IMR-90 (cell line): ENCODE results near the gene COTL1. TPM values are rescaled to one million over a fixed set of nuclear protein-coding genes. Genes with fewer than 3 reads are reported as not detected.

Source experiments
- ATAC-seq: fragments of 200-7000 bp; cut with Tn5 transposase; 2 replicates; pipeline ENCODE4 v1.9.1; 2020; ENCODE audit warnings: low read depth, mild to moderate bottlenecking, moderate library complexity
- BruUV-seq: library from RNA; stranded (reverse); fragments of 400-500 nt; replicated peaks from 2 replicates; lab custom pipeline; 2021; lab: Mats Ljungman, UMichigan
- CTCF ChIA-PET: fragments of 300-600 bp; formaldehyde crosslinking; extraction: SDS; loops from one replicate; lab custom pipeline; 2021; ENCODE audit warnings: antibody characterized with exemption; lab: Yijun Ruan, JAX
- POLR2A ChIA-PET: fragments of 300-600 bp; sonication (Branson Sonifier 250); formaldehyde crosslinking; loops from one replicate; lab custom pipeline; 2022; ENCODE audit warnings: antibody characterized with exemption; ENCODE audit not compliant: unreplicated experiment; lab: Charles Lee
- DNase-seq: peaks from one replicate; pipeline ENCODE4 v3.0.0; 2013
- H2AFZ ChIP-seq: replicated peaks from 2 replicates; pipeline ENCODE3; 2013; ENCODE audit warnings: low read length, mild to moderate bottlenecking; ENCODE audit not compliant: poor library complexity
- H2AK5ac ChIP-seq: 2 replicates; pipeline ENCODE4 v1.6.1; 2013; ENCODE audit warnings: low read depth, low read length, inconsistent platforms
- H2AK9ac ChIP-seq: replicated peaks from 2 replicates; pipeline ENCODE3; 2013; ENCODE audit warnings: mild to moderate bottlenecking, low read depth, low read length, moderate library complexity; ENCODE audit not compliant: poor library complexity
- H2BK120ac ChIP-seq: 2 replicates; pipeline ENCODE4 v1.6.1; 2013; ENCODE audit warnings: low read depth, low read length, inconsistent platforms
- H2BK15ac ChIP-seq: 3 replicates; pipeline ENCODE4 v1.6.1; 2013; ENCODE audit warnings: low read depth, low read length, inconsistent platforms
- H2BK20ac ChIP-seq: 2 replicates; pipeline ENCODE4 v1.6.1; 2013; ENCODE audit warnings: low read depth, mild to moderate bottlenecking, inconsistent platforms, low read length, moderate library complexity
- H2BK5ac ChIP-seq: 2 replicates; pipeline ENCODE4 v1.6.1; 2013; ENCODE audit warnings: mild to moderate bottlenecking, low read depth, low read length, inconsistent platforms; ENCODE audit not compliant: poor library complexity, severe bottlenecking
- H3K14ac ChIP-seq: replicated peaks from 2 replicates; pipeline ENCODE4 v1.6.1; 2013; ENCODE audit warnings: low read depth, low read length, inconsistent platforms
- H3K18ac ChIP-seq: 2 replicates; pipeline ENCODE4 v1.6.1; 2013; ENCODE audit warnings: low read depth, low read length, control low read depth
- H3K23ac ChIP-seq: 2 replicates; pipeline ENCODE4 v1.6.1; 2013; ENCODE audit warnings: low read depth, low read length, inconsistent platforms
- H3K27ac ChIP-seq: 2 replicates; pipeline ENCODE4 v1.5.1; 2013; ENCODE audit warnings: mild to moderate bottlenecking, control low read depth, low read length; ENCODE audit not compliant: insufficient read depth
- H3K27me3 ChIP-seq: 2 replicates; pipeline ENCODE4 v1.6.1; 2013; ENCODE audit warnings: low read length; ENCODE audit not compliant: control insufficient read depth, insufficient read depth
- H3K36me3 ChIP-seq: 2 replicates; pipeline ENCODE4 v1.6.1; 2013; ENCODE audit warnings: low read length, mixed read lengths; ENCODE audit not compliant: control insufficient read depth, insufficient read depth
- H3K4ac ChIP-seq: 2 replicates; pipeline ENCODE4 v1.6.1; 2013; ENCODE audit warnings: low read depth, low read length, inconsistent platforms
- H3K4me1 ChIP-seq: 2 replicates; pipeline ENCODE4 v1.6.1; 2013; ENCODE audit warnings: low read length, mixed read lengths; ENCODE audit not compliant: control insufficient read depth, insufficient read depth
- H3K4me2 ChIP-seq: 2 replicates; pipeline ENCODE4 v1.6.1; 2013; ENCODE audit warnings: low read depth, mild to moderate bottlenecking, control low read depth, low read length, moderate library complexity
- H3K4me3 ChIP-seq: 2 replicates; pipeline ENCODE4 v1.5.1; 2013; ENCODE audit warnings: low read depth, mild to moderate bottlenecking, control low read depth, low read length, moderate library complexity; ENCODE audit not compliant: insufficient read depth
- H3K56ac ChIP-seq: 2 replicates; pipeline ENCODE4 v1.6.1; 2013; ENCODE audit warnings: low read length, inconsistent platforms; ENCODE audit not compliant: insufficient read depth; ENCODE audit errors: extremely low read depth
- H3K79me1 ChIP-seq, 2 experiments: 2 replicates each; pipeline ENCODE4 v1.6.1; 2013; ENCODE audit warnings: low read length in 2 of 2, inconsistent platforms in 1 of 2, low read depth in 1 of 2
- H3K9ac ChIP-seq: 2 replicates; pipeline ENCODE4 v1.6.1; 2013; ENCODE audit warnings: low read depth, low read length, control low read depth
- H3K9me1 ChIP-seq: 2 replicates; pipeline ENCODE4 v1.6.1; 2013; ENCODE audit warnings: low read length, inconsistent platforms; ENCODE audit not compliant: insufficient read depth
- H3K9me3 ChIP-seq: 2 replicates; pipeline ENCODE4 v1.6.1; 2013; ENCODE audit warnings: low read length; ENCODE audit not compliant: control insufficient read depth, insufficient read depth
- H4K20me1 ChIP-seq: 2 replicates; pipeline ENCODE4 v1.6.1; 2013; ENCODE audit warnings: low read length, inconsistent platforms; ENCODE audit not compliant: insufficient read depth
- H4K5ac ChIP-seq: 2 replicates; pipeline ENCODE4 v1.6.1; 2013; ENCODE audit warnings: mild to moderate bottlenecking, low read depth, low read length, control low read depth
- H4K8ac ChIP-seq, 2 experiments: 2 replicates each; pipeline ENCODE4 v1.6.1; 2013; ENCODE audit warnings: low read depth in 2 of 2, low read length in 2 of 2, control low read depth in 1 of 2, inconsistent platforms in 1 of 2
- H4K91ac ChIP-seq: 2 replicates; pipeline ENCODE4 v1.6.1; 2013; ENCODE audit warnings: low read depth, low read length, inconsistent platforms; ENCODE audit not compliant: insufficient read depth
- FOS ChIP-seq: fragments of 150-350 bp; IDR thresholded peaks from 2 replicates; pipeline ENCODE4 v1.6.1; 2016; ENCODE audit warnings: low read depth, low read length
- MAFK ChIP-seq: IDR thresholded peaks from 2 replicates; pipeline ENCODE4 v1.6.1; 2012; ENCODE audit warnings: low read depth, low read length, improper control_type of control experiment
- MAZ ChIP-seq: IDR thresholded peaks from 2 replicates; pipeline ENCODE4 v1.6.1; 2012; ENCODE audit warnings: low read depth, mild to moderate bottlenecking, low read length, improper control_type of control experiment, moderate library complexity, borderline replicate concordance
- MXI1 ChIP-seq: IDR thresholded peaks from 2 replicates; pipeline ENCODE4 v1.6.1; 2012; ENCODE audit warnings: low read depth, mild to moderate bottlenecking, low read length, moderate library complexity, borderline replicate concordance
- POLR2A ChIP-seq: IDR thresholded peaks from 2 replicates; pipeline ENCODE4 v1.6.1; 2012; ENCODE audit warnings: mild to moderate bottlenecking, low read depth, low read length
- RAD21 ChIP-seq: IDR thresholded peaks from 2 replicates; pipeline ENCODE4 v1.6.1; 2012; ENCODE audit warnings: low read length, improper control_type of control experiment
- RCOR1 ChIP-seq: IDR thresholded peaks from 2 replicates; pipeline ENCODE4 v1.6.1; 2012; ENCODE audit warnings: mild to moderate bottlenecking, low read length, improper control_type of control experiment; ENCODE audit not compliant: insufficient replicate concordance
- WGBS, 2 experiments: methylation state at CpG; one replicate each; pipeline versions ENCODE4 v1.1.5 to v1.1.7; 2013; ENCODE audit warnings: missing lambda C conversion rate in 2 of 2; ENCODE audit not compliant: insufficient read length in 1 of 2; ENCODE audit errors: extremely low coverage in 2 of 2; 5-methylcytosine and 5-hydroxymethylcytosine counted together
- dilution Hi-C: fragments of 300-500 bp; cut with HindIII; formaldehyde crosslinking; loops from one replicate; pipeline ENCODE4 v1.14.3; 2018; ENCODE audit warnings: low sequenced_read_pairs; ENCODE audit not compliant: unreplicated experiment
- in situ Hi-C: fragments of 300-500 bp; cut with MboI; formaldehyde crosslinking; loops from 3 replicates; pipeline ENCODE4 v1.14.3; 2019; ENCODE audit warnings: low sequenced_read_pairs, inconsistent platforms, mixed read lengths
- intact Hi-C: fragments of 100-400 bp; cut with micrococcal nuclease; formaldehyde crosslinking; loops from 2 replicates; pipeline ENCODE4 v1.10.0; 2022
- polyA plus RNA-seq, 3 experiments: library from polyadenylated mRNA; depleted of rRNA; stranded (reverse); fragments of >200 nt; gene quantifications; 2 replicates each; pipeline ENCODE4 v1.2.3, GENCODE V29; 2012; ENCODE audit warnings: low replicate concordance in 1 of 3
- total RNA-seq: library from RNA; depleted of rRNA; stranded (reverse); fragments of >200 nt; gene quantifications from 2 replicates; pipeline ENCODE4 v1.2.3, GENCODE V29; 2012
- TF ChIP-seq, protein P1 (sequence below): fragments of 150-350 bp; IDR thresholded peaks from 2 replicates; pipeline ENCODE4 v1.6.1; 2017; ENCODE audit warnings: mild to moderate bottlenecking, antibody characterized with exemption, low read length, low read depth
- TF ChIP-seq, protein P2 (sequence below): fragments of 150-350 bp; IDR thresholded peaks from 2 replicates; pipeline ENCODE4 v1.6.1; 2016; ENCODE audit warnings: low read depth, mild to moderate bottlenecking, low read length, moderate library complexity, borderline replicate concordance

COTL1 gene
- total and polyA plus RNA-seq, 2 of the 4 experiments (the other 2 are of a cell fraction), result 144 to 258 TPM

DNA sequence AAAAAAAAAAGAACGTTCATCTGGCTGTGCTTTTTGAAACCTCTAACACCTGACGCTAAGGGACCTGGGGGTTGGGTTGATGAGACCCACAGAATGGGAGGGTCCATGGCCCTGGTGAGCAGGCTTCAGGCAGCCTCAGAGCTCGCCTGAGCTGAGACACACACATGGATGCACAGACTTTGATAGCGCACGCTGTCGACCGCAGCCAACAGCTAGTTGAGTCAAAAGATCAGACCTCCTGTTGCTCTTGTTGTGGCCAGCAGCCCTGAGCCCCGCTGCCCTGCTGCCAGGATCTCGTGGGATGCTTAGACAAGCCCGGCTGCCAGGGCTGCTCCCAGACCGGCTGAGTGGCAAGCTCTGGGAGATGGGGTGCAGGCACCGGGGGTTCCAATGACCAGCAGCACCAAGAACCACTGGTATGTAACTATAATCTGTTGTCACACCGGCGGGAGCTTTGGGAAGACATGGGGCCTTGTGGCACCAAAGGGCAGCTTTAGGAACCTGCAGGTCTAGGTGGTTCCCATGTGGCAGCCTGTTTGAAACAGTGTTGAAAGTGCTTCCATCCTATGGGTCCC, 93.4 kb downstream of the COTL1 start:
- no peaks in the 10 kb centered on the region for H3K9me1 ChIP-seq
- H3K14ac ChIP-seq, result no peak overlapping the region
- H3K23ac ChIP-seq, result no peak overlapping the region
- peak overlapping the region; percentile 79 for H2AK9ac ChIP-seq
- H2AK5ac ChIP-seq, result 0 out of 2 replicates have a peak overlapping the region, but pooled peaks have one; percentile 46
- no peak overlapping the region for H3K4ac ChIP-seq
- intact Hi-C loops (no loop called here), dilution Hi-C loops (no loop called here), in situ Hi-C loops (no loop called here)
- no peak overlapping the region for H2BK5ac ChIP-seq
- no peaks in the 10 kb centered on the region for H3K79me1 ChIP-seq
- WGBS, 2 experiments, result 78% methylated on average over 5 of the region's 14 CpGs; no CpG with 5 or more reads in 1 of the 2 experiments
- H4K8ac ChIP-seq, result no peak overlapping the region
- no peaks in the 10 kb centered on the region for H4K20me1 ChIP-seq
- H3K4me2 ChIP-seq, result no peak overlapping the region
- H3K27me3 ChIP-seq, result no peaks in the 10 kb centered on the region
- H3K36me3 ChIP-seq, result no peaks in the 10 kb centered on the region
- peaks cover 3% of the 10 kb centered on the region for H3K9me3 ChIP-seq
- H2BK15ac ChIP-seq, result no peak overlapping the region; the same call in 2 of the 3 replicates
- H3K18ac ChIP-seq, result no peak overlapping the region
- no TSS peak for BruUV-seq
- no peak overlapping the region for H2BK20ac ChIP-seq
- H2AFZ ChIP-seq, result no peak overlapping the region
- no peak overlapping the region for H3K4me3 ChIP-seq
- H3K4me1 ChIP-seq, result peaks cover 7% of the 10 kb centered on the region
- POLR2A ChIA-PET, result no interaction called here
- DNase-seq (no peak), ATAC-seq (no peak)
- H2BK120ac ChIP-seq, result no peak overlapping the region
- H3K27ac ChIP-seq, result no peak overlapping the region
- TF ChIP-seq, protein P1, sequence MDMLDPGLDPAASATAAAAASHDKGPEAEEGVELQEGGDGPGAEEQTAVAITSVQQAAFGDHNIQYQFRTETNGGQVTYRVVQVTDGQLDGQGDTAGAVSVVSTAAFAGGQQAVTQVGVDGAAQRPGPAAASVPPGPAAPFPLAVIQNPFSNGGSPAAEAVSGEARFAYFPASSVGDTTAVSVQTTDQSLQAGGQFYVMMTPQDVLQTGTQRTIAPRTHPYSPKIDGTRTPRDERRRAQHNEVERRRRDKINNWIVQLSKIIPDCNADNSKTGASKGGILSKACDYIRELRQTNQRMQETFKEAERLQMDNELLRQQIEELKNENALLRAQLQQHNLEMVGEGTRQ, result no peak
- no peak for TF ChIP-seq MAFK
- TF ChIP-seq MAZ, result no peak
- TF ChIP-seq MXI1, result no peak
- no peak for TF ChIP-seq RAD21
- no peak for TF ChIP-seq FOS
- no peak for TF ChIP-seq RCOR1
- TF ChIP-seq, protein P2, sequence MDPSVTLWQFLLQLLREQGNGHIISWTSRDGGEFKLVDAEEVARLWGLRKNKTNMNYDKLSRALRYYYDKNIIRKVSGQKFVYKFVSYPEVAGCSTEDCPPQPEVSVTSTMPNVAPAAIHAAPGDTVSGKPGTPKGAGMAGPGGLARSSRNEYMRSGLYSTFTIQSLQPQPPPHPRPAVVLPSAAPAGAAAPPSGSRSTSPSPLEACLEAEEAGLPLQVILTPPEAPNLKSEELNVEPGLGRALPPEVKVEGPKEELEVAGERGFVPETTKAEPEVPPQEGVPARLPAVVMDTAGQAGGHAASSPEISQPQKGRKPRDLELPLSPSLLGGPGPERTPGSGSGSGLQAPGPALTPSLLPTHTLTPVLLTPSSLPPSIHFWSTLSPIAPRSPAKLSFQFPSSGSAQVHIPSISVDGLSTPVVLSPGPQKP, result no peak
- TF ChIP-seq POLR2A, result no peak
- H4K91ac ChIP-seq, result no peak overlapping the region
- no peak overlapping the region for H3K9ac ChIP-seq
- CTCF ChIA-PET, result no interaction called here
- no peak overlapping the region for H4K5ac ChIP-seq
- H3K56ac ChIP-seq, result no peak overlapping the region
